Measurements from ENCODE around the gene MTA3.

MTA3 gene

DNA sequence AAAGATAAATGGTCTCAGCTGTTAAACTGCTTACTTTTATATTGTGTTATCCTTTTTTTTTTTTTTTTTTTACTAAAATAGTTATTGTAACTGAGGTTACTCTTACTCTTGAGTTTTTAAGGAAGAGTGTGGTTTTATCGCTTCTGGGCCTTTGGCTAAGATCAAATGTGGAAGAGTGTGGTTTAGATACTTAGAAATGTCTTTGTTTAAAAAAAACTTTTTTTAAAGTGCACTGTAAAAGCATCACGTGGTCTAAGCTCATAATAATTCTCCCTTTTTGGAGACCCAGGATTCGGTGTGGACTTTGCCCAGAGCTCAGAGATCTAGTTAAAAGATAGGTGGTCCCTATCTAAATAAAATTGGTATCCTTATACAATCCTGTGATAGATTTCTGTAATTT lies 207.4 kb downstream of the MTA3 start:
- TF ChIP-seq, protein P1, sequence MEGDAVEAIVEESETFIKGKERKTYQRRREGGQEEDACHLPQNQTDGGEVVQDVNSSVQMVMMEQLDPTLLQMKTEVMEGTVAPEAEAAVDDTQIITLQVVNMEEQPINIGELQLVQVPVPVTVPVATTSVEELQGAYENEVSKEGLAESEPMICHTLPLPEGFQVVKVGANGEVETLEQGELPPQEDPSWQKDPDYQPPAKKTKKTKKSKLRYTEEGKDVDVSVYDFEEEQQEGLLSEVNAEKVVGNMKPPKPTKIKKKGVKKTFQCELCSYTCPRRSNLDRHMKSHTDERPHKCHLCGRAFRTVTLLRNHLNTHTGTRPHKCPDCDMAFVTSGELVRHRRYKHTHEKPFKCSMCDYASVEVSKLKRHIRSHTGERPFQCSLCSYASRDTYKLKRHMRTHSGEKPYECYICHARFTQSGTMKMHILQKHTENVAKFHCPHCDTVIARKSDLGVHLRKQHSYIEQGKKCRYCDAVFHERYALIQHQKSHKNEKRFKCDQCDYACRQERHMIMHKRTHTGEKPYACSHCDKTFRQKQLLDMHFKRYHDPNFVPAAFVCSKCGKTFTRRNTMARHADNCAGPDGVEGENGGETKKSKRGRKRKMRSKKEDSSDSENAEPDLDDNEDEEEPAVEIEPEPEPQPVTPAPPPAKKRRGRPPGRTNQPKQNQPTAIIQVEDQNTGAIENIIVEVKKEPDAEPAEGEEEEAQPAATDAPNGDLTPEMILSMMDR (IDR thresholded peaks at IDR 0.05; ENCODE audit: low read depth, low read length) = no peak
- TF ChIP-seq MYC (IDR thresholded peaks at IDR 0.05; ENCODE audit: low read depth, low read length) (no peak), MAX (IDR thresholded peaks at IDR 0.05; ENCODE audit: low read depth, low read length) (no peak), POLR2A (IDR thresholded peaks at IDR 0.05; ENCODE audit: extremely low read depth, insufficient read length) (no peak)
- no peak overlapping the region for H3K4me3 ChIP-seq (ENCODE audit: low read depth, low read length)
- no peak for DNase-seq (ENCODE audit: low read depth)

GRCh38 chr2:42777883-42778805 lies 209.7 kb downstream of the MTA3 start:
- H3K4me3 ChIP-seq (ENCODE audit: low read depth, low read length) = no peak overlapping the region
- TF ChIP-seq, protein P1 (IDR thresholded peaks at IDR 0.05; ENCODE audit: low read depth, low read length) = no peak
- no peak for TF ChIP-seq POLR2A (IDR thresholded peaks at IDR 0.05; ENCODE audit: extremely low read depth, insufficient read length)
- no peak for TF ChIP-seq MAX (IDR thresholded peaks at IDR 0.05; ENCODE audit: low read depth, low read length)
- no peak for TF ChIP-seq MYC (IDR thresholded peaks at IDR 0.05; ENCODE audit: low read depth, low read length)
- no peak for DNase-seq (ENCODE audit: low read depth)

- no peak for DNase-seq (ENCODE audit: low read depth)
- TF ChIP-seq MYC (IDR thresholded peaks at IDR 0.05; ENCODE audit: low read depth, low read length) (no peak), MAX (IDR thresholded peaks at IDR 0.05; ENCODE audit: low read depth, low read length) (no peak), POLR2A (IDR thresholded peaks at IDR 0.05; ENCODE audit: extremely low read depth, insufficient read length) (no peak)
- TF ChIP-seq, protein P1 (IDR thresholded peaks at IDR 0.05; ENCODE audit: low read depth, low read length) = no peak
- H3K4me3 ChIP-seq (ENCODE audit: low read depth, low read length) = no peak overlapping the region
Observed at GRCh38 chr2:42781181-42781580, 212.7 kb downstream of the MTA3 start.

DNA sequence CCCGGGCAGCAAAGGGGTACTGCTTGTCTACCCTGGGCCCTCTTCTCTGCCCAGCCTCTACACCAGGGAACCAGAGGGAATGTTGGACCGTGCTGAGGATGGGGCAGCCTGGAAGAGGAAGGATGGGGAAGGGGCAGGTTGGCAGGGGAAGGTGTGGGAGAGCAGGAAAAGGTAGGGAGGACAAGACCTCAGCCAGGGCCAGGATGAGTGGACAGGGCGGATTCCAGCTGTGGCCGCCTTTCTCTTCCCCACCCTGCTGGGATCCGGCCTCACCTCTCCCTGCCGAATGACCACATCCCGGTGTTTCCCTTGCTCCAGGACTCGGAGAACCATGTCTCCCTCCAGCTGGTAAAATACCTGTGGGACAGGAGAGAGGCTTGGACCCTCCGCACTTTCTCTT lies 215.1 kb downstream of the MTA3 start:
- TF ChIP-seq POLR2A (IDR thresholded peaks at IDR 0.05; ENCODE audit: extremely low read depth, insufficient read length) (no peak), MAX (IDR thresholded peaks at IDR 0.05; ENCODE audit: low read depth, low read length) (no peak), MYC (IDR thresholded peaks at IDR 0.05; ENCODE audit: low read depth, low read length) (no peak)
- TF ChIP-seq, protein P1 (IDR thresholded peaks at IDR 0.05; ENCODE audit: low read depth, low read length) = no peak
- no peak for DNase-seq (ENCODE audit: low read depth)
- no peak overlapping the region for H3K4me3 ChIP-seq (ENCODE audit: low read depth, low read length)

- no peak overlapping the region for H3K4me3 ChIP-seq (ENCODE audit: low read depth, low read length)
- no peak for DNase-seq (ENCODE audit: low read depth)
- TF ChIP-seq, protein P1 (IDR thresholded peaks at IDR 0.05; ENCODE audit: low read depth, low read length) = no peak
- TF ChIP-seq POLR2A (IDR thresholded peaks at IDR 0.05; ENCODE audit: extremely low read depth, insufficient read length) (no peak), MYC (IDR thresholded peaks at IDR 0.05; ENCODE audit: low read depth, low read length) (no peak), MAX (IDR thresholded peaks at IDR 0.05; ENCODE audit: low read depth, low read length) (no peak)
Observed at GRCh38 chr2:42784204-42784880, 215.9 kb downstream of the MTA3 start.

Data from NB4 (cell line).